Measurements from ENCODE around the gene MNX1. TPM values are rescaled to one million over a fixed set of nuclear protein-coding genes. Genes with fewer than 3 reads are reported as not detected.
A peak's percentile ranks its signal among the peaks of the same experiment; 100 is the strongest.

Gene MNX1
- total and polyA plus RNA-seq, 9 of the 15 experiments (the other 6 are each of a cell fraction or from before 2014, with no cell fraction given), result 0.15 to 8.0 (median 1.4) TPM

DNA sequence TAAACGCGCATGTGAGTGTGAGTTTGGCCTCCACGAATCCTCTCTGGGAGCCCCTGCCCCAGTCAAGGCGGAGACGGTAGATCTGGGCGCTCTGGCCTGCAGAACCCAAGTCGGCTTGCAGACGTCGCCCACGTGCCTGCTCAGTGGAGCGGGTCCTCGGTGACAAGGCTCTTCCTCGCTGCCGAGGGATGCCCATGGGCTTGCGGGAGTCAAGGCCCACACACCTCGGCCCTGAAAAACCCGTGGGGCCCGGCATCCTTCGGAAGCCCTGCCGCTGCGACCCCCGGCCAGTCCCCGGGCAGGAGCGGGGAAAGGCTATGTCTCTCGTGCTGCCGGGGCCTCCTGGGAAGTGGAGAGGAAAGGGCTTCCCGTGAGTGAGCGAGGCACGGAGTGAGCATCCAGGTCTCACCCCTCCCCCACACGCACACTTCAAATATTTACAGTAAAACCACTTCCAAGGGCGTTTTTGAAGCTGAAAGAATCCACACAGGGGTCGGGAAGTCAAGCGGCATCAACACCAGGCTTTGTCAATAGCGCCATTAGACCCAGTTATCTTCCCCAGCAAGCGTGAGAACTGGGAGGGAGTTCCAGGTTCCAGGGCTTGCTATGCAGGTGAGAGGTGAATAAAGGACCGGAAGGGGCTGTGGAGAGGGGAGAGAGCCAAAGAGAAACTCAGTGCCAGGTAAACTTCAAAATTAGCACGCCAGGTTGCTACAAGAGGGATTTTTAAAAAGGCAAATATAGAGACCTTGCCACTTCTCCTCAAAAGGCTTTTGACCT is 1.1 kb upstream of the MNX1 start (continued):
- TF ChIP-seq, protein P1, sequence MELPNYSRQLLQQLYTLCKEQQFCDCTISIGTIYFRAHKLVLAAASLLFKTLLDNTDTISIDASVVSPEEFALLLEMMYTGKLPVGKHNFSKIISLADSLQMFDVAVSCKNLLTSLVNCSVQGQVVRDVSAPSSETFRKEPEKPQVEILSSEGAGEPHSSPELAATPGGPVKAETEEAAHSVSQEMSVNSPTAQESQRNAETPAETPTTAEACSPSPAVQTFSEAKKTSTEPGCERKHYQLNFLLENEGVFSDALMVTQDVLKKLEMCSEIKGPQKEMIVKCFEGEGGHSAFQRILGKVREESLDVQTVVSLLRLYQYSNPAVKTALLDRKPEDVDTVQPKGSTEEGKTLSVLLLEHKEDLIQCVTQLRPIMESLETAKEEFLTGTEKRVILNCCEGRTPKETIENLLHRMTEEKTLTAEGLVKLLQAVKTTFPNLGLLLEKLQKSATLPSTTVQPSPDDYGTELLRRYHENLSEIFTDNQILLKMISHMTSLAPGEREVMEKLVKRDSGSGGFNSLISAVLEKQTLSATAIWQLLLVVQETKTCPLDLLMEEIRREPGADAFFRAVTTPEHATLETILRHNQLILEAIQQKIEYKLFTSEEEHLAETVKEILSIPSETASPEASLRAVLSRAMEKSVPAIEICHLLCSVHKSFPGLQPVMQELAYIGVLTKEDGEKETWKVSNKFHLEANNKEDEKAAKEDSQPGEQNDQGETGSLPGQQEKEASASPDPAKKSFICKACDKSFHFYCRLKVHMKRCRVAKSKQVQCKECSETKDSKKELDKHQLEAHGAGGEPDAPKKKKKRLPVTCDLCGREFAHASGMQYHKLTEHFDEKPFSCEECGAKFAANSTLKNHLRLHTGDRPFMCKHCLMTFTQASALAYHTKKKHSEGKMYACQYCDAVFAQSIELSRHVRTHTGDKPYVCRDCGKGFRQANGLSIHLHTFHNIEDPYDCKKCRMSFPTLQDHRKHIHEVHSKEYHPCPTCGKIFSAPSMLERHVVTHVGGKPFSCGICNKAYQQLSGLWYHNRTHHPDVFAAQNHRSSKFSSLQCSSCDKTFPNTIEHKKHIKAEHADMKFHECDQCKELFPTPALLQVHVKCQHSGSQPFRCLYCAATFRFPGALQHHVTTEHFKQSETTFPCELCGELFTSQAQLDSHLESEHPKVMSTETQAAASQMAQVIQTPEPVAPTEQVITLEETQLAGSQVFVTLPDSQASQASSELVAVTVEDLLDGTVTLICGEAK (IDR thresholded peaks at IDR 0.05), result no peak
- TF ChIP-seq, protein P1 (CRISPR knock-in tag; IDR thresholded peaks at IDR 0.05), result 0 out of 2 replicates have a peak, but pooled peaks have one; percentile 19
- TF ChIP-seq, protein P2, sequence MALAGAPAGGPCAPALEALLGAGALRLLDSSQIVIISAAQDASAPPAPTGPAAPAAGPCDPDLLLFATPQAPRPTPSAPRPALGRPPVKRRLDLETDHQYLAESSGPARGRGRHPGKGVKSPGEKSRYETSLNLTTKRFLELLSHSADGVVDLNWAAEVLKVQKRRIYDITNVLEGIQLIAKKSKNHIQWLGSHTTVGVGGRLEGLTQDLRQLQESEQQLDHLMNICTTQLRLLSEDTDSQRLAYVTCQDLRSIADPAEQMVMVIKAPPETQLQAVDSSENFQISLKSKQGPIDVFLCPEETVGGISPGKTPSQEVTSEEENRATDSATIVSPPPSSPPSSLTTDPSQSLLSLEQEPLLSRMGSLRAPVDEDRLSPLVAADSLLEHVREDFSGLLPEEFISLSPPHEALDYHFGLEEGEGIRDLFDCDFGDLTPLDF (CRISPR knock-in tag; IDR thresholded peaks at IDR 0.05), result no peak
- TF ChIP-seq, protein P3, sequence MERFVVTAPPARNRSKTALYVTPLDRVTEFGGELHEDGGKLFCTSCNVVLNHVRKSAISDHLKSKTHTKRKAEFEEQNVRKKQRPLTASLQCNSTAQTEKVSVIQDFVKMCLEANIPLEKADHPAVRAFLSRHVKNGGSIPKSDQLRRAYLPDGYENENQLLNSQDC (CRISPR knock-in tag; IDR thresholded peaks at IDR 0.05), result no peak
- no peak for TF ChIP-seq MIER1 (IDR thresholded peaks at IDR 0.05; ENCODE audit: low read depth)
- TF ChIP-seq MYNN (IDR thresholded peaks at IDR 0.05), result no peak
- TF ChIP-seq MYNN (CRISPR knock-in tag; IDR thresholded peaks at IDR 0.05), result no peak
- TF ChIP-seq ZNF12 (CRISPR knock-in tag; IDR thresholded peaks at IDR 0.05), result peak; percentile 56; the same call in 1 of the 2 replicates
- TF ChIP-seq CREB1 (IDR thresholded peaks at IDR 0.05), result no peak
- 0 out of 2 replicates have a peak, but pooled peaks have one; percentile 4 for TF ChIP-seq CREB1 (CRISPR knock-in tag; IDR thresholded peaks at IDR 0.05)
- peak; percentile 7; the same call in 1 of the 2 replicates for TF ChIP-seq PHB (CRISPR knock-in tag; IDR thresholded peaks at IDR 0.05)
- TF ChIP-seq PHF20 (IDR thresholded peaks at IDR 0.05; ENCODE audit: partially characterized antibody), result no peak
- TF ChIP-seq RAD21 (CRISPR knock-in tag; conservative IDR thresholded peaks at IDR 0.05 in 1 of 2, IDR thresholded peaks at IDR 0.05 in 1 of 2), result no peak
- TF ChIP-seq FOS (IDR thresholded peaks at IDR 0.05; ENCODE audit: extremely low read depth, insufficient read length), result no peak
- TF ChIP-seq CBFB (CRISPR knock-in tag; IDR thresholded peaks at IDR 0.05), result 0 out of 2 replicates have a peak, but pooled peaks have one; percentile 37
- TF ChIP-seq, protein P4, sequence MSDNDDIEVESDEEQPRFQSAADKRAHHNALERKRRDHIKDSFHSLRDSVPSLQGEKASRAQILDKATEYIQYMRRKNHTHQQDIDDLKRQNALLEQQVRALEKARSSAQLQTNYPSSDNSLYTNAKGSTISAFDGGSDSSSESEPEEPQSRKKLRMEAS (CRISPR knock-in tag; IDR thresholded peaks at IDR 0.05), result peak; percentile 52
- 0 out of 2 replicates have a peak, but pooled peaks have one; percentile 36 for TF ChIP-seq ETV5 (CRISPR knock-in tag; IDR thresholded peaks at IDR 0.05; ENCODE audit: low read depth)
